HG03103 (cell line): ENCODE data around the gene TNFRSF18.

Source experiments
- ATAC-seq: cut with Tn5 transposase; IDR thresholded peaks from one replicate; pipeline ENCODE4 v1.9.1; 2021; ENCODE audit warnings: low read depth; ENCODE audit not compliant: unreplicated experiment

Gene TNFRSF18

DNA sequence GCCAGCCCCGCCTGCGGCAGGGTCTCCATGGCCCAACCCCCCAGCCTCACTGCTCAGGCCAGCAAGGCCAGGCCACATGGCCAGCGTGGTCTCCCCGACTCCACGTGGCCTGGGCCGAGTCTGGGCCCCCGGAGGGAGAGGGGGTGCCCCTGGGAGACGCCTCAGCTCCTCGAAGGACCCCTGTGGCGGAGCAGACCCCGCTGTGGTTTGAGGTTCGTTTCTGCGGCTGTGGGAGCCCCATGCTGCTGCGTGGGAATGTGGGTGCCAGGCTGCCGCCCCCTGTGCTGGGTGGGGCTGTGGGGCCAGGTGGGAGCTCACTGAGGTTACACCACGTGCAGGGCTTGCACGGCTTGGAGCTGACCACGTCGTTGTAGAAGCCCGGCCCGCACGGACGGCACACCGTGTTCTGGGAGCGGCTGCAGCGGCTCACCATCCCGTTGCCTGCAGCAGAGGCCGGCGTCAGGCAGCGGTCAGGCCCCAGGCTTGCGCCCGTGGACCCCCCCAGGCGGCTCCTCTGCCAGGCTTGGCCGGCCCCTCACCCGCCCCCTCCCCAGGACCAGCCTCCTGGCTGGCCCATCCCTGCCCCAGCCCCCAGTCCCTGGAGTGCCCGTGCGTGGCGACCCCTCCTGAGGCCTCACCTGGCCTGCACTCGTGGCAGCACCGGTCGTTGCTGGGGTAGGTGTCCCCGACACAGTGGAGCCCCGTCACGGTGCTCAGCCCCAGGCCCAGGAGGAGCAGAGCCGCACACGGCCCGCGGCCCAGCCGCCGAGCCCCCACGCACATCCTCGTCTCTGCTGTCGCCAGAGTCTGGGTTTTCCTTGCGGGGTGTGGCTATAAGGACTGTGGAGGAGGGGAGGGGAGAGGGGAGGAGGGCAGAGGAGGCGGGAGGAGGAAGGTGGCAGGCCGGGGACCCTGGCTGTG lies 7.2 kb upstream of the TNFRSF18 start, which contains the start of gene TNFRSF4:
Gene TNFRSF4, minus strand, starts transcription at position 809 of the 921 bp plus-strand sequence. Its CDS starts 26 bp downstream, at position 783.
- ATAC-seq = no peak

GRCh38 chr1:1212780-1213344 lies 6.5 kb upstream of the TNFRSF18 start:
- no peak for ATAC-seq

- ATAC-seq = no peak
Observed at GRCh38 chr1:1211541-1212441, 5.4 kb upstream of the TNFRSF18 start.

DNA sequence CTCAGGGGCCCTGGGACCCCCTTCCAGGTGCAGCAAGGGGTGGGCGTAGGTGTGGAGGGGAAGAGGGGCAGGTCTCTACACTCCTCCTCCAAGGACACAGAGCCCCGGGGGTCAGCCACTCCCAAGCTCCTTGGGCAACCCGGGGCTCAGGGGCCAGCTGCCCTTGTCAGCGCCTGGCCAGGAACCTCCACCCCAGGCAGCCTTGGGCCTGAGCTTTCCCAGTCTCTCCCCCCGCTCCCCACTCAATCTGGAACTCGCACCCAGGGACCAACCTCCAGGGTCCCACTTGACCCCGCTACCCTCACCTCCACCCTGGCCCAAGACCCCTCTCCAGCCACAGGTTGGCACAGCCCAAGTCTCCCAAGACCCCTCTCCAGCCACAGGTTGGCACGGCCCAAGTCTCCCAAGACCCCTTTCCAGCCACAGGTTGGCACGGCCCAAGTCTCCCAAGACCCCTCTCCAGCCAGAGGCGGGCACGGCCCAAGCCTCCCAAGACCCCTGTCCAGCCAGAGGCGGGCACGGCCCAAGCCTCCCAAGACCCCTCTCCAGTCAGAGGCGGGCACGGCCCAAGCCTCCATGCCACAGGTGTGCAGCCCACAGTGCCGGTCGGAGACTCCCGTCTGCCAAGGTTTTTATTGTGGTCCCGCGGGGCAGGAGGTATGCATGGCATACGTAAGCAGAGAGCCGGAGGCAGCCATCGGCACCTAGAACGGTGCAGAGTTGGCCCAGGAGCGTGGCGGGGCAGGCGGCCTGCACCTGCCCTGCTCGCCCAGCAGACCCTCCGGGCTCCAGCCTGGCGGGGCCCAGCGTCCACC lies 4.5 kb upstream of the TNFRSF18 start:
- no peak for ATAC-seq

DNA sequence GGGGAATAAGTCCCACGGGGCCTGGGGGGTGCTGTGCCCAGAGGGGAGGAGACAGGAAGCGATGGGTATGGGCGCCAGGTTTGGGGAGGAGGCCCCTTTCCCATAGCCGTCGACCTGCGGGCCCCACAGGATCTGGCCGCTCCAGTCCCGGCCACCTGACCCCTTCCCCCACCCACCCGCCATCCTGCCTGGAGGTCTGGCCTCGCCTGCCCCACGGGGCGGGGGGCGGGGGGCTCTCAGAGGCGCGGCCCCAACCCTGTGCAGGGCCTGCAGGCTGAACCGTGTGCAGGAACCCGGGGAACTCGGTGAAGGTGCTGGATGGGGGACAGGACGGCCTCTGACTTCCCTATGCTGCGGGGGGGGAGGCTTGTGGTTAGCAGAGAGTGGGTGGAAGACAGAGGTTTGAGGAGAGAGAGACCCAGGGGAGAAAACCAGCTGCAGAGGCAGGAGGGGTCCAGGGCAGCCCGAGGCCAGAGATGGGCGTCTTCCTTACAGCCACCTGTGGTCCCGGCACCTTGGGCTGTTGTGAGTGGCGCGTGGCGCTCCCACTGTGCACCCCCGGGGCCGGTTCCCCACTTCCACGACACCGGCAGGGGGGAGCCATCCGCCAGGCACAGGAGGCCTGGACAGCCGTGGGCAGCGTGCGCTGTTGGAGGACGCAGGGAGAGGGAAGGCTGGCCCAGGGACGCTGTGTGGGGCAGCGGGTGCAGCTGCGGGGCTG lies 2.5 kb upstream of the TNFRSF18 start:
- ATAC-seq = no peak

- no peak for ATAC-seq
Observed at GRCh38 chr1:1207571-1207892, 1.1 kb upstream of the TNFRSF18 start.

- ATAC-seq = no peak
Observed at GRCh38 chr1:1206966-1207531, 657 bp upstream of the TNFRSF18 start.

DNA sequence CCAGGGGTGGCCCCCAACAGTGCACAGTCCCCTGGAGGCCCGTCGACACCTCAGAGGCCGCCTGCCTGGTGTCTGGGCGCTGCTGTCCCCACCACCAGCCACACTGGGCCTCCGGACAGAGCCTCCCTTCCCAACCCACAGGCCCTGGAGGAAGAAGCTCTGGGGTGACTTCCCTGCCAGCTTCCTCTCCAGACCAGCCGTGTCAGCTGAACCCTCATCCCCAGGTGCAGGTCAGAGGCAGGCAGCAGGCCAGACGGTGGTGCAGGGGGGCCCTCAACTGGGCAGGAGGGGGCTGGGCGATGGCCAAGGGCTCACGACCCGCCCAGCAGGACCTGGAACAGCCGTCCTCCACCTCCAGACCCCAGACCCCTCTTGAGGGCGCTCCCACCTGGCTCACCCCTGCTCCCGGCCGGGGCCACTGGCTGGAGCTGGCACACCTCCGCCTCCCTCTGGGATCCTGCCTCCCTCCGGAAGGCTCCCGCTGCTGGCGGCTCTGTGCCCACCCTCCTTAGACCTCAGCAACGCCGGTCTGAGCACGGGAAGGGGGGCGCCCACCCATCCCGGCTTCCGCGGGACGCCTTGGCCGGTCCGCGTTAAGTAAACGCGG lies 520 bp downstream of the TNFRSF18 start:
- no peak for ATAC-seq

DNA sequence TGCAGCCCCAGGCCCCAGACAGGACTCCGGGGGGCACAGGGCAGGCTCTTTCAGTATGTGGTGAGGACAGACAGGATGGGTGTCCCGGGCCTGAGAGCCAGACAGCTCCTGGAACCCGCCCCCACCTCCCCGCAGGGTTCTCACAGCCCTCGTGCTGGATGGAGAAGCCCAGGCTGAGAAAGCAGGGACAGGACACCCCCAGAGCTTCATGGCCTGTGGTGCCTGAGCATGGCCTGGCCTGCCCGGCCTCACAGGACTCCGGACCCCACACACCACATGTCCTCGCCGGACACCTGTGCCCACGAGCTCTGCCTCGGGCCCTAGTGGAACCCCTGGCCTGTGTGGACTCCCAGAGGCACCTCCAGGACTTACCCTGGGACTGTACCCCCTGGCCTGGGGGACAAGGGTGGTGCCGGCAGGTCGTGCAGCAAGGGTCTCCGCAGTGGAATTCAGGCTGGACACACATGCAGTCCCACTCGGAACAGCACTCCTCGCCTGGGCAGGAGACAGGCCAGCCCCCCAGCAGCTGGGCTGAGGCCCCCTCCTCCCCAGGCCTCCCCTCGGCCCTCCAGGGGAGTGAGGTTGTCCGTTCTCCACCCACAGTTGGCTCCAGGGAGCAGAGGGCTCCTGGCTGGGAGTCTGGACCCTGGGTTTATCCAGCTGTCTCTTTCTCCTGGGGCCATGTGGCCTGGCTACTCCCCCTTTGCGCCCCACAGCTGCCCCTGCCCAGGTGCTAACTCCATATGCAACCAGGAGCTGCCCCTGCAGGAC lies 1.2 kb downstream of the TNFRSF18 start:
- ATAC-seq = no peak

DNA sequence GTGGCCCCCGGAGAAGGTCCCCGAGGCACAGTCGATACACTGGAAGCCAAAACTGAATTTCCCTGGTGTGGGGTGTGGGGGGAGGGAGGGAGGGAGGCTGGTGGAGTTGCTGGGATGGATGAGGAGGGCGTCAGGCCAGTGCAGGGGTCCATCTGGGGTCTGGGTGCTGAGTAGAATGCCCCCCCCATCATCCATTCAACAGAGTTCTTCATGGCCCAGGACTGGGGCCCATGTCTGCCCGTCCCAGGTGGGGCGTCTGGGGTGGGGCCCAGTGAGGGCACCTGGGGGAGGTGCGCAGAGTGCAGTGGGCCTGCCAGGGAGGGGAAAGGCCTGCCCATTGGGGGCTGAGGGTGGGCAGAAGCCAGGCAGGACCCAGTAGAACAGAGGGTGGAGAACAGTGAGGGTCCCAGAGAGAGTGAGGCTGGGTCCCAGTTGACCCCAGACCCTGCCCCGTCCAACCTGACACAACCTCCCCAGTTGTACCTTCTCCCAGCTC lies 1.9 kb downstream of the TNFRSF18 start:
- ATAC-seq = no peak

GRCh38 chr1:1203561-1204424 lies 2.6 kb downstream of the TNFRSF18 start:
- ATAC-seq = no peak

DNA sequence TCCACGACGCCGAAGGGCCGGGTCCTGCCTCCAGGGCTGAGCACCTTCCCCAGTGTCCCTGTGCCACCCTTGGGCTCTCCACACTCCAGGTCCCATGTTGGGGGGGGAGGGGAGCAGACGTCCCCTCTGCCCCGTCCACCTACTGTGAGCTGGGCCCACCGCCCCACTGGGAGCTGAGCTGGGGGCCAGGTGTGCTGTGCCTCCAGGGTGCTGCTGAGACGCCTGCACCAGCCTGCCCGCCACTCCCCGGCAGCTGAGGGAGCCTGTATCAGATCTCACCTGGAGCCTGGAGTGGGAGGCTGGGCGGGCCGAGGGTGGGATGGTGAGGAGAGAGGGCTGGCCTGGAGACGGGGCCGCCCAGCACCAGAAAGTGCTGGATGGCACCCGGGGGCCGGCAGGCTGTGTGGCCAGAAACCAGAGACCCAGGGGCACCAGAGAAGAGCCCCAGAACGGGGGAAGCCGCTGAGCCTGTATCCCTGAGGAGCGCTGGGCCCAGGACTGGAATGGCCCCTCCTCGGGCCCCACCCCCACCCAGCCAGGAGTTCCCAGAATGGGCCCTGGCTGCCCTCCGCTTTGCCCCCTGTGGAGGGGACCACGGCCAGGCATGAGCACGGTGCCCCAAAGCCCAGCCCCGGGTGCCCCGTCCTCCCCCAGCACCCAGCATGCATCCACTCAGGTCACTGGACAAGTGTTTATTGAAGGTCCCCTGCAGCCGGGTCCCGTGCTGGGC lies 3.4 kb downstream of the TNFRSF18 start:
- no peak for ATAC-seq

GRCh38 chr1:1200876-1201810 lies 5.2 kb downstream of the TNFRSF18 start:
- ATAC-seq = no peak

DNA sequence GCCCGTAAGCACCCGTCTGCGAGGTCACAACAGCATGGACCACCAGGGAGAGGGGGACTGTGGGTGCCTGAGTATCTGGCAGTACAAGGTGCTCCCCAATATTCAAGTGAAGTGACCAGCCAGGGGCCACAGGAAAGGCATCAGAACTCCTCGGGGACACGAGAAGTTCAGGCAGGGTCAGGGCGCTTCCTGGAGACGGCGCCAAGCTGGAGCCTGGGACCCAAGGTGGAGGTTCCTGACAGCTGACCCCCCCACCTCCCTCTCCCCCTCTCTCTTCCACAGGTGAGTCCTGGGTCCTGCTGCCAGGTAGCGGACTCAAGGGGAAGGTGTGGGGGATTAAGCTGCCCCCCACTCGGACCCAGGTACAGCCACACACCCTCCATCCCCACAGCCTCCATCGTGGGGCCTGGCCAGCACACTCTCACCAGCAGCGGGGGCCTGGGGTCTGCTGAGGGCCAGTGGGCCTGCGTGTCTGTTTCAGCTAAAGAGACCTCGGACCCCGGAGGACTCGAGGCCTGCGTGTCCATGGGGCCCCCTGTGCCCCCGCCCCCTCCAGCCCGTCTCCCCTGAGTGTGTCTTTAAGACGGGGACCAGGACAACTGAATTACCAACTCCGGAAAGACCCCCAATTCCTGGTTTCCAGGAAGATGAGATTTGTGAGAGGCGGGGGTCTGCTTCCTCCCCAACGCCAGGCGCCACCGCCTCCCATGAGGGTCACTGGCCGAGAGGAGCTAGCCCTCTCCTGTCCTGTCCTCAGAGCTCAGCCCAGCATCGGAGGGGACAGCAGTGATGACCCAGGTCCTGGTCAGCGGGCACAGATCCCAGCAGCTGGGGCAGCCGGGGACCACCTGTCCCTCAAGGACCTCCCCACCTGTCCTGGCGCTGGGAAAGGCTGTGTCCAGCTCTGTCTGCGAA lies 6.2 kb downstream of the TNFRSF18 start:
- ATAC-seq = no peak
